Neuron (in vitro differentiated cells): ENCODE data around the gene DAP.

Source experiments
- H2AFZ ChIP-seq: one replicate; pipeline ENCODE4 v1.6.1; 2013; ENCODE audit warnings: low read depth, mild to moderate bottlenecking, inconsistent platforms, low read length, moderate library complexity
- H3K27me3 ChIP-seq: one replicate; pipeline ENCODE4 v1.6.1; 2013; ENCODE audit warnings: low read length; ENCODE audit not compliant: insufficient read depth
- H3K36me3 ChIP-seq: one replicate; pipeline ENCODE4 v1.6.1; 2013; ENCODE audit warnings: low read length; ENCODE audit not compliant: insufficient read depth
- H3K4me1 ChIP-seq: one replicate; pipeline ENCODE4 v1.6.1; 2013; ENCODE audit warnings: low read length; ENCODE audit not compliant: insufficient read depth
- H3K4me3 ChIP-seq: 2 replicates; pipeline ENCODE4 v1.5.1; 2013; ENCODE audit warnings: mild to moderate bottlenecking, low read length, moderate library complexity
- H3K9me3 ChIP-seq: one replicate; pipeline ENCODE4 v1.6.1; 2013; ENCODE audit warnings: low read length

DAP gene

GRCh38 chr5:10708189-10708944, 52.7 kb downstream of the DAP start:
- no peak overlapping the region for H3K4me3 ChIP-seq
- no peaks in the 10 kb centered on the region for H3K4me1 ChIP-seq
- no peak overlapping the region for H2AFZ ChIP-seq
- no peaks in the 10 kb centered on the region for H3K9me3 ChIP-seq
- no peaks in the 10 kb centered on the region for H3K27me3 ChIP-seq
- peaks cover 4% of the 10 kb centered on the region for H3K36me3 ChIP-seq

GRCh38 chr5:10707198-10708142, 53.6 kb downstream of the DAP start:
- H3K4me3 ChIP-seq, result no peak overlapping the region
- peaks cover 4% of the 10 kb centered on the region for H3K36me3 ChIP-seq
- no peaks in the 10 kb centered on the region for H3K4me1 ChIP-seq
- H3K27me3 ChIP-seq, result no peaks in the 10 kb centered on the region
- H3K9me3 ChIP-seq, result no peaks in the 10 kb centered on the region
- H2AFZ ChIP-seq, result no peak overlapping the region

- Histone ChIP-seq H3K4me1 (no peaks in the 10 kb centered on the region), H3K27me3 (no peaks in the 10 kb centered on the region), H3K36me3 (peaks cover 4% of the 10 kb centered on the region), H3K9me3 (no peaks in the 10 kb centered on the region), H2AFZ (no peak overlapping the region), H3K4me3 (no peak overlapping the region)
These were observed 54.7 kb downstream of the DAP start for GRCh38 chr5:10706326-10706725.

GRCh38 chr5:10705747-10706146, 55.3 kb downstream of the DAP start:
- no peak overlapping the region for H3K4me3 ChIP-seq
- no peaks in the 10 kb centered on the region for H3K9me3 ChIP-seq
- H3K27me3 ChIP-seq, result no peaks in the 10 kb centered on the region
- H3K36me3 ChIP-seq, result peaks cover 4% of the 10 kb centered on the region
- no peaks in the 10 kb centered on the region for H3K4me1 ChIP-seq
- no peak overlapping the region for H2AFZ ChIP-seq

- Histone ChIP-seq H3K36me3 (peaks cover 4% of the 10 kb centered on the region), H3K4me3 (no peak overlapping the region), H3K4me1 (no peaks in the 10 kb centered on the region), H3K9me3 (no peaks in the 10 kb centered on the region), H3K27me3 (no peaks in the 10 kb centered on the region), H2AFZ (no peak overlapping the region)
These were observed 55.9 kb downstream of the DAP start for GRCh38 chr5:10704949-10705621.

- H3K4me3 ChIP-seq, result no peak overlapping the region
- no peaks in the 10 kb centered on the region for H3K4me1 ChIP-seq
- H3K9me3 ChIP-seq, result no peaks in the 10 kb centered on the region
- H3K27me3 ChIP-seq, result no peaks in the 10 kb centered on the region
- peaks cover 4% of the 10 kb centered on the region for H3K36me3 ChIP-seq
- H2AFZ ChIP-seq, result no peak overlapping the region
These were observed 57.4 kb downstream of the DAP start for GRCh38 chr5:10703676-10704075.

- Histone ChIP-seq H3K27me3 (no peaks in the 10 kb centered on the region), H3K4me1 (no peaks in the 10 kb centered on the region), H3K9me3 (no peaks in the 10 kb centered on the region), H3K36me3 (peaks cover 4% of the 10 kb centered on the region), H3K4me3 (no peak overlapping the region), H2AFZ (no peak overlapping the region)
These were observed 58.0 kb downstream of the DAP start for GRCh38 chr5:10702911-10703491.

GRCh38 chr5:10702040-10702629, 58.9 kb downstream of the DAP start:
- Histone ChIP-seq H3K4me1 (no peaks in the 10 kb centered on the region), H3K9me3 (no peaks in the 10 kb centered on the region), H3K4me3 (no peak overlapping the region), H3K27me3 (no peaks in the 10 kb centered on the region), H3K36me3 (peaks cover 4% of the 10 kb centered on the region), H2AFZ (no peak overlapping the region)

GRCh38 chr5:10701567-10702039, 59.4 kb downstream of the DAP start:
- Histone ChIP-seq H3K27me3 (no peaks in the 10 kb centered on the region), H3K4me3 (no peak overlapping the region), H3K36me3 (peaks cover 4% of the 10 kb centered on the region), H3K9me3 (no peaks in the 10 kb centered on the region), H3K4me1 (no peaks in the 10 kb centered on the region), H2AFZ (no peak overlapping the region)

GRCh38 chr5:10700516-10700915, 60.5 kb downstream of the DAP start:
- no peaks in the 10 kb centered on the region for H3K4me1 ChIP-seq

GRCh38 chr5:10699987-10700386, 61.0 kb downstream of the DAP start:
- Histone ChIP-seq H3K4me1 (no peaks in the 10 kb centered on the region), H3K36me3 (no peaks in the 10 kb centered on the region), H3K9me3 (no peaks in the 10 kb centered on the region), H2AFZ (no peak overlapping the region), H3K27me3 (no peaks in the 10 kb centered on the region), H3K4me3 (no peak overlapping the region)

More at GRCh38 chr5:10700516-10700915, 60.5 kb downstream of the DAP start:
- Histone ChIP-seq H2AFZ (no peak overlapping the region), H3K27me3 (no peaks in the 10 kb centered on the region), H3K4me3 (no peak overlapping the region), H3K36me3 (peaks cover 4% of the 10 kb centered on the region), H3K9me3 (no peaks in the 10 kb centered on the region)

GRCh38 chr5:10699281-10699874, 61.7 kb downstream of the DAP start:
- Histone ChIP-seq H3K4me1 (no peaks in the 10 kb centered on the region), H3K27me3 (no peaks in the 10 kb centered on the region), H3K4me3 (no peak overlapping the region), H3K36me3 (no peaks in the 10 kb centered on the region), H2AFZ (no peak overlapping the region), H3K9me3 (no peaks in the 10 kb centered on the region)
